Cerebellar nuclear complex (tissue), 1 donor: ENCODE measurements around the gene CKLF.

Source experiments
- DNase-seq, 2 experiments: peaks; one replicate each; lab custom pipeline; 2025; lab: John Stamatoyannopoulos, UW

CKLF gene

DNA sequence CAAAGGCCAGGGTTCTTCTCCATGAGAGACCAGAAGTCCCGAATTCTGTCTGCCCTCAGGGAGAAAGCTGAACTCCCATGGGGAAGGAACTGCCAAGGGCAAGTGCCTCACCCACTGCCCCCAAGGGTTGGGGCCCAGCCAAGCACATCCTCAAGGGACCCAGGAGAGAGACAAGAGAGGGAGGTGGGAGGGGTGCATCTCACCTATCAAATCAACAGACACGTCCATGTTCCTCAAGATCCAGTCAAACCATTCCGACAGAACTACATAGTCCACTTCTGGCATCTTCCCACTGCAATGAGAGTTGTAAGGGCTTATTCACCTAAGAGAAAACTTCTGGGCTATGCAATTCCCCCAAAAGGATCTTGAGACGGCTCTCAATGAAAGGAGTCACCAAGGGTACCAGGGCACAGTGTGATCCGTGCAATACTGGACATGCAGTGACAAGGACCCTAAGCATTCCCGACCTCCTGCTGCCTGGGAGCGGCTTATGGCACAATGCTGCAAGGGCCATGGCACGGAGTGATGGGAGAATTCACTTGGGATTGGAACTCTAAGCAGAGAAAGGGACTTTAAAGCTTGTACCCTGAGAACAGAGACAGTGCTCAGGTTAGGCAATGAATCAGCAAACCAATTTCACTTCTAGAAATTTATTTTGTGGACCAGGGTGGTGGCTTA, 34.7 kb upstream of the CKLF start:
- DNase-seq, result no peak

DNA sequence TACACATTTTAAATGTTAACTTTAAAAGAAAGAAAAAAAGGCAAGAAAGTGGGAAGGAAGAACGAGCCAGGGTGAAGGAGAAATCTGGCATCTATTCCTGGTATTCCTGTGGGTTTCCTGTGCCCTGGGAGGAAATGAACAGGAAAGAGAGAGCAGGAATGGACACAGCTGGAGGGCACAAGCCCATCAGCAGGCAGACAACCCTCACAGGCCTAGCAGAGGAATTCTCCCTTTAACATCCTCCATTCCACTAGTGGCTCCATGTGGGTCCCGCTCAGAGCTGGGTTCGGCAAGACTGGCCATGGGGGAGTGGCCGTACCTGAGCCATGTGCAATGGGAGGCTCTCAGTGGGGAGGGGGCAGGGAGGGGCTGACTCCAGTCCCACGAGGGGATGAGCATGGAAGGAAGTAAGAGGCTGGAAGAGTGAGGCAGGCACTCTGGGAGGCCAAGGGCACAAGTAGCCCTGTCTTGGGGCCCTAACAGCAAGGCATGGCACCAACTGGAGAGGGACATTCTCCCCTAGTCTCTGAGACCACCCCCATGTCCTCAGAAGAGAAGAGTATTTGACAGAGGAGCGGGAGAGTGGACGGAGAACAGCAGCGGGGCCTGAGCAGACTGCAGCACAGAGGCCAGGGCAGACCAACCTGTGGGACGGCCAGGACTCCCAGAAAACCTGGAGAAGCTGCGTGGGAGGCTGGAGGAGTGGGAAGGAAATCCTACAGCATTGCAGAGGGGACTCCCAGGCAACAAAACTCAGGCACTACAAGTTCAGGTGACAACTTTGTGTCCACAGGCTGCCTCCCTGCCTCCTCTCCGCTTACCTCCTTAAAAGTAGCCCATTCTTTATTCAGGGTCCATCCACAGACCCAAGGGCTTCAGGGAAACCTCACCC, 32.6 kb upstream of the CKLF start:
- DNase-seq, result no peak

- no peak for DNase-seq
Observed at GRCh38 chr16:66520406-66521170, 31.8 kb upstream of the CKLF start.

DNA sequence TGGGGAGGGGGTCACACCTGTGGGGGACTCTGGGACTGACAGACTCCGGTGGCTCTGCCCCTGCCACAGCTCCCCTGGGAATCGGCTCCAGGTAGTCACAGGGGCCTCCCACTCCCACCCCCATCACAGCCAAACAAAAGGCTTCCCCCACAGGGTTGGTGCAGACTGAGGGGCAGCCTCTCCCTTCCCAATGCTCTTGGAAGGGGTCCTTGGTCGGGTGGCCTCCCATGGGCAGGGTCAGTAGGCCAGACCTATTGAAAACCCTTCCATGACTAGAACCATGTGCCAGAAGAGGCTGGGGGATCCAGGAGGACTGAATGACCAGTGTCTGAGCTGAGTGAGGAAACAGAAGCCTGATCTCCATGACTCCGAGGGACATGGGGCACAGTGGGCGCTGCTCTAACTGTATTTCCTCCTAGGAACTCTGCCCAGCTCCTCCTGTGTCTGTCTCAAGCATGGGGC, 31.1 kb upstream of the CKLF start:
- DNase-seq, result no peak

DNA sequence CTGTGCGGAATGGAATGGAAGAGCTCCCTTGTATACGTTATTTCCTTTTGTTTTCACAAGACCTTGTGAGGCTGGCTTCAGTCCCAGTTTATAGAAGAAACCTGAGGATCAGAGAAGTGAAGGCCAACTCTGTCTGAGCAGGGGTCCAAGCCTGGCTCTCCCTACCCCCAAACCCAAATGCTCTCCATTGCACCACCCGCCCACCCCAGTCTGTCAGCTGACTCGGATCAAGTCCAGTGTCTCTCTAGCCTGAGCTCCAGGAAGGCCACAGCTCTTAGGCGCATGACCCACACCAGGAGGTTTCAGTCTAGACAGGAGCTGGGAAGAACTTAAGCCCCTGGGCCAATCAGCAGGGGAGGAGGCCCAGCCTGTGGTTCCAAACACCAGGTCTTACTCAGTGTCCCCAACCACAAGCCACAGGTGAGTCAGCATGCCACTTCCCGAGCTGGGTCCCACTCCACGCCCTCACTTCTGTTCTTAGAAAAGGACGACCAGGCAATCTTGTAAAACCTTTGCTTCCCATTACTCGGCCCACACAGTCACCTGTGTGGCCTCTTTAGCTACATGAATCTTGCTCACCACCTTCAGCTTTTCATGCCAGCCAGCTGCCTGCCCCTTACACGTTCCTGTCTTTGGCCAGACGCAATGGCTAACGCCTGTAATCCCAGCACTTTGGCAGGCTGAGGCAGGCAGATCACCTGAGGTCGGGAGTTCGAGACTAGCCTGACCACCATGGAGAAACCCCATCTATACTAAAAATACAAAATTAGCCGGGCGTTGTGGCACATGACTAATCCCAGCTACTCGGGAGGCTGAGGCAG, 30.2 kb upstream of the CKLF start:
- DNase-seq, result no peak

- no peak for DNase-seq
Observed at GRCh38 chr16:66522816-66523590, 29.4 kb upstream of the CKLF start.

DNA sequence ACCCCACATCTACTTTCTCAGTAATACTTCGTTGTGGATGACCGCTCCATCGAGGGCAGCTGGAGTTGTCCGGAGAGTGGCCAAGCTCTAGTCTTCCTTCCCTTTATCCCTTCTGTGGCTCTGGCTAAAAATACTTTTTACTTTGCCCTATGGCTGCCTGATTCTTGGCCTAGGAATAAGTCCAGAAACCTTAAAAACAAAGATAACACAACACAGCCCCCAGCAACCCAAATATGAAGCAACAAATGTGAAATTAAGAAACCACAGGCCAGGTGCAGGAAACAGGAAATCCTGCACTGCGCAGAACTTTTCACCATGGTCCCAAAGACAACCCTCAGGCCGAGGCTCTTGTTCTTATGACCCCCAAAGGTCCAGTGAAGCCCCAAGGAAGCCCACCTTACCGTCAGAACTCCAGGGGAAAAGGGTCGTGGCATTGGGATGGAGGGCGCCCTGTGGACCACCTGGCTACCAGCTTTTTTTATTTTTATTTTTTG, 28.5 kb upstream of the CKLF start:
- DNase-seq, result no peak

- no peak for DNase-seq
Observed at GRCh38 chr16:66524601-66525164, 27.7 kb upstream of the CKLF start.

DNA sequence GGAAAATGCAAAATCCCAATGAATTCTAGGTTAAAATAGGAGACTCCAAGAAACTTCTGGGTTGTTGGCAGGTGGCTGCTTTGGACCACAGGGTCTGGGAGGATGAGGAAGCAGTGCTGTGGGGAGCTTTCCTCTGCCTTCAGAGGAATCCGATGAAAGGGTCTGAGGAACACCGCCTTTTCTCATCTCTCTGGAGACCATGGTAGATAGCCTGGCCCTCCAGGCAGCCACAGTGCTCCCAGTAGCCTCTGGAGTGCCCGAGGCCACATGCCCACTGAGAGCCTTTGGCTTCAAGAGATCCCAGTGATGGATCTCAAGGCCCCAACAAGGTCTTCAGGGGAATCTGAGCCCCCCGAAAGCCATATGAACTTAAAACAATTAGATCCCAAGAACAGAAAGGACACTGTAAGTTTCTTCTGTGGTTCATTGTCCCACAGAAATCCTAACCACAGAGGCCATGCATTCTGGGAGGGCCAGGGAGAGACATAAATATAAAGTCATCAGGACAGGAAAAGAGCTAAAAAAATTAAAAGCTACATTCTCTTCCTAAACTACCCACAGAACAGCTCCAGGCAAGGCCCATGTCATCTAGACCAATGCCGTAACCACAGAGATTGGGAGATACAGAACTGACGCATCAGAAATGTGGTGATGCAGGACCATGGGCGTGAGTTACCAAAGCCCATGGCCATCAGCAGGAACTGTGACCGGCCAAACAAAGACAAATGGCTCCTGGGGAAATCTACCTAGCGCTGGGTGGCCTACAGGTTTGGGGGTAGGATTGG, 26.8 kb upstream of the CKLF start:
- DNase-seq, result no peak

DNA sequence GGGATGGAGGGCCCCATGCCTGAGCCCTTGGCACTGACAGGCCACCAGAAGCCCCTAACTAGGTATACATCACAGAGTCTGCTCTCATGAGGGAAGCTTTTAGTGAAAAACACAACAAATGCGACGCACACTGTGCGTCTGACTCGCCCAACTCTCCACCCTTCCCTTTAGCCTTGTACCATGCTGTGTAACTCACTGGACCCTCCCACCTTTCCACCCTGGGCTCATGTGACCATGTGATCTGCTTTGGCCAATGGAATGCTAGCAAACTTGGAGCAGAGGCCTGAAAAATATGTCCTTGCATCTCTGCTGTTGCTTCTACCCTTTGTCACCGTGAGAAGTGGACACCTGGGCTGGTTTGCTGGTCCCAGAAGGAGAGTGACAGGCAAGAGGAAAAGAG, 24.1 kb upstream of the CKLF start:
- no peak for DNase-seq

DNA sequence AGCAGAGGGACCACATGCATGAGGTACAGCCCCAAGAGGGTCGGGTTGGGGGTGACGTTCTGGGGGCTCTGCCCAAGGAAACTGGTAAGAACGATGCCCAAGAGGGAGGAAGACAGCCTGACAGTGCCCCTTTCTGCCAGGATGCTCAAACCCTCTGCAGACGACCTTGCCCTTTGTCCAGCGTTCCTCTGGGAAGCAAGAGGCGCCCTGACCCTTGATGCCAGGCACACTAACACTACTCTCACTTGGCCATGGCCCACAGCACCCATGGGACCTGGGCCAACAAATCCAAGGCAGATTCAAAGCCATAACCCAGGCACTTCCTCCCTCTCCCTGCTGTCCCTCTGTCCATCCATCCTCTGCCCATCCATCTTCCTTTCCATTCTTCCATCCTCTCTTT, 22.9 kb upstream of the CKLF start:
- DNase-seq, result no peak

GRCh38 chr16:66534376-66534799, 18.0 kb upstream of the CKLF start:
- DNase-seq, result no peak

DNA sequence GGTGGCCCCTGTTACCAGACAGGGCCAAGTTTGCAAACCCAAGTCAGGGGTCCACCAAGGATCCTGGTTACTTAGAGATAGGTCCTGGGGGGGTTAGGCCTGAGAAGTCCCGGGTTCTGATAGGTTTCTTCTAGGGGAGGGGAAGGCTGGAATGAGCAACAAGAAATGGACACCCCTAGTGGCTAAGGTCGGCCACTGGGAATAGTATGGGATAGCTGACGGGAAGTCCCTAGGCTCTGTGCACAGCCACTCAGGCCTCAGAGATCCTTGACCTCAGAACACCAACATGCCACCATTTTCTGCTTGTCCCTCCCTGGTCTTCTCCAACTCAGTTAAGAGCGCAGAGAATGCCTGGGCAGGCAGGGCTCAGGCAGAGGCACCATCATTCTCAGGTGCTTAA, 15.9 kb upstream of the CKLF start:
- DNase-seq, result no peak

DNA sequence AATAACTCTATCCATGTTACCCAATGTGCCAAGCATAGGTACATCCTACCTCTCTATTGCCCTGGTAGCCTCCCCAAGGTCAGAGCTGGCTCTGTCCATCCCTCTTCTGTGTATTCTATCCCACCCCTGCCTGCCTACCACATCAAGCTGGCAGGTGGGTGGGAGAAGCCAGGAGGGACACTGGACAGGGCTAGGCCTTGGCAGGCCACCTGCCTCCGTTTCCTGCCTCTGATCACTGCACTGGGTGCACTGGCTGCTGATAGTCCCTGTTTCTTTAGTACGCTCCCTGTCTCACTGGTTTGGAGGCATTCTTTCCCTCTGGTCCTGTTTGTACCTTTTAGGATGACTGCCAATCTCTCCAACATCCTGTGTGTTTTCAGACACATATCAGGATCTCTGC, 15.1 kb upstream of the CKLF start:
- no peak for DNase-seq

- no peak for DNase-seq
Observed at GRCh38 chr16:66538910-66539309, 13.5 kb upstream of the CKLF start.

GRCh38 chr16:66539623-66540469, 12.5 kb upstream of the CKLF start:
- DNase-seq, result no peak

GRCh38 chr16:66541388-66542355, 10.7 kb upstream of the CKLF start:
- DNase-seq, result no peak
